OCI-LY7 (cell line): ENCODE data around the gene CCDC141.

Source experiments
- CTCF ChIP-seq: fragments of 200-600 bp; sonication (generic); conservative IDR thresholded peaks from 2 replicates; pipeline ENCODE4 v1.5.1; 2014; ENCODE audit warnings: mild to moderate bottlenecking, antibody characterized with exemption, low read length, moderate library complexity, mixed read lengths
- EZH2phosphoT487 ChIP-seq: fragments of 200-600 bp; sonication (generic); IDR thresholded peaks from 2 replicates; pipeline ENCODE4 v1.6.1; 2018; ENCODE audit warnings: low read depth, borderline replicate concordance, mild to moderate bottlenecking, mixed run types, antibody characterized with exemption, low read length, moderate library complexity, mixed read lengths

- no peak for TF ChIP-seq CTCF
- no peak for TF ChIP-seq EZH2phosphoT487
Observed at GRCh38 chr2:178865146-178865936, 184.6 kb downstream of the CCDC141 start.
